ENCODE data around the gene METTL16.
"Not testable (repeated sequence)": the region's sequence is repeated elsewhere in the genome, so short reads cannot be mapped to it uniquely, and the experiment has no call there.

METTL16 gene

GRCh38 chr17:2531243-2531954 is 19.7 kb upstream of the METTL16 start:
- ATAC-seq (replicated peaks; ENCODE audit: extremely low read depth, poor library complexity, severe bottlenecking); DNase-seq (ENCODE audit: low spot score in 2 of 2); H3K27ac Mint-ChIP-seq (ENCODE audit: low read depth): not testable (repeated sequence)

GRCh38 chr17:2521775-2522410 is 10.2 kb upstream of the METTL16 start:
- not testable (repeated sequence) for DNase-seq (ENCODE audit: low spot score in 2 of 2); ATAC-seq (replicated peaks; ENCODE audit: extremely low read depth, poor library complexity, severe bottlenecking); H3K9me3 Mint-ChIP-seq; H3K4me1 Mint-ChIP-seq; H3K27me3 Mint-ChIP-seq; H3K4me3 Mint-ChIP-seq; H3K36me3 Mint-ChIP-seq (ENCODE audit: insufficient read depth); H3K27ac Mint-ChIP-seq (ENCODE audit: low read depth)

More at GRCh38 chr17:2531243-2531954, 19.7 kb upstream of the METTL16 start:
- H3K9me3 Mint-ChIP-seq; H3K36me3 Mint-ChIP-seq (ENCODE audit: insufficient read depth); H3K4me1 Mint-ChIP-seq; H3K27me3 Mint-ChIP-seq: not testable (repeated sequence)
- H3K4me3 Mint-ChIP-seq, result peak overlapping the region; percentile 32

GRCh38 chr17:2521257-2521656 is 9.6 kb upstream of the METTL16 start:
- Mint-ChIP-seq H3K4me3 (no peak overlapping the region), H3K27ac (ENCODE audit: low read depth) (no peak overlapping the region), H3K4me1 (no peaks in the 10 kb centered on the region), H3K27me3 (no peaks in the 10 kb centered on the region), H3K9me3 (no peaks in the 10 kb centered on the region), H3K36me3 (ENCODE audit: insufficient read depth) (no peaks in the 10 kb centered on the region)
- no peak for DNase-seq (ENCODE audit: low spot score in 2 of 2)
- no peak for ATAC-seq (replicated peaks; ENCODE audit: extremely low read depth, poor library complexity, severe bottlenecking)

GRCh38 chr17:2517539-2517938 is 5.9 kb upstream of the METTL16 start:
- H3K36me3 Mint-ChIP-seq (ENCODE audit: insufficient read depth), result no peaks in the 10 kb centered on the region
- no peak for ATAC-seq (replicated peaks; ENCODE audit: extremely low read depth, poor library complexity, severe bottlenecking)
- H3K4me1 Mint-ChIP-seq, result no peaks in the 10 kb centered on the region
- no peak overlapping the region for H3K4me3 Mint-ChIP-seq
- no peaks in the 10 kb centered on the region for H3K9me3 Mint-ChIP-seq
- no peaks in the 10 kb centered on the region for H3K27me3 Mint-ChIP-seq
- H3K27ac Mint-ChIP-seq (ENCODE audit: low read depth), result no peak overlapping the region
- DNase-seq (ENCODE audit: low spot score in 2 of 2), result no peak

GRCh38 chr17:2511138-2511461 is 588 bp downstream of the METTL16 start:
- H3K27ac Mint-ChIP-seq (ENCODE audit: low read depth), result no peak overlapping the region
- DNase-seq (ENCODE audit: low spot score in 2 of 2) (no peak), ATAC-seq (replicated peaks; ENCODE audit: extremely low read depth, poor library complexity, severe bottlenecking) (no peak)
- H3K27me3 Mint-ChIP-seq, result no peaks in the 10 kb centered on the region
- H3K4me1 Mint-ChIP-seq, result peaks cover 12% of the 10 kb centered on the region
- H3K4me3 Mint-ChIP-seq, result no peak overlapping the region
- H3K36me3 Mint-ChIP-seq (ENCODE audit: insufficient read depth), result no peaks in the 10 kb centered on the region
- no peaks in the 10 kb centered on the region for H3K9me3 Mint-ChIP-seq

GRCh38 chr17:2510559-2510958 is 1.1 kb downstream of the METTL16 start:
- ATAC-seq (replicated peaks; ENCODE audit: extremely low read depth, poor library complexity, severe bottlenecking), result no peak
- Mint-ChIP-seq H3K27ac (ENCODE audit: low read depth) (peak overlapping the region; percentile 10), H3K4me3 (no peak overlapping the region), H3K36me3 (ENCODE audit: insufficient read depth) (no peaks in the 10 kb centered on the region), H3K4me1 (peaks cover 16% of the 10 kb centered on the region), H3K9me3 (no peaks in the 10 kb centered on the region), H3K27me3 (no peaks in the 10 kb centered on the region)
- no peak for DNase-seq (ENCODE audit: low spot score in 2 of 2)

- Mint-ChIP-seq H3K27ac (ENCODE audit: low read depth) (peak overlapping the region; percentile 9), H3K4me3 (no peak overlapping the region), H3K4me1 (peaks cover 24% of the 10 kb centered on the region), H3K27me3 (no peaks in the 10 kb centered on the region), H3K9me3 (no peaks in the 10 kb centered on the region), H3K36me3 (ENCODE audit: insufficient read depth) (no peaks in the 10 kb centered on the region)
- DNase-seq (ENCODE audit: low spot score in 2 of 2) (no peak), ATAC-seq (replicated peaks; ENCODE audit: extremely low read depth, poor library complexity, severe bottlenecking) (no peak)
These were observed 3.7 kb downstream of the METTL16 start for GRCh38 chr17:2508035-2508434.

GRCh38 chr17:2507015-2507414 is 4.7 kb downstream of the METTL16 start:
- DNase-seq (ENCODE audit: low spot score in 2 of 2); ATAC-seq (replicated peaks; ENCODE audit: extremely low read depth, poor library complexity, severe bottlenecking); H3K9me3 Mint-ChIP-seq; H3K36me3 Mint-ChIP-seq (ENCODE audit: insufficient read depth); H3K27me3 Mint-ChIP-seq; H3K27ac Mint-ChIP-seq (ENCODE audit: low read depth); H3K4me3 Mint-ChIP-seq: not testable (repeated sequence)
- H3K4me1 Mint-ChIP-seq, result peaks cover 24% of the 10 kb centered on the region

- H3K27ac Mint-ChIP-seq (ENCODE audit: low read depth), result no peak overlapping the region
- ATAC-seq (replicated peaks; ENCODE audit: extremely low read depth, poor library complexity, severe bottlenecking), result no peak
- H3K9me3 Mint-ChIP-seq, result no peaks in the 10 kb centered on the region
- peaks cover 24% of the 10 kb centered on the region for H3K36me3 Mint-ChIP-seq (ENCODE audit: insufficient read depth)
- DNase-seq (ENCODE audit: low spot score in 2 of 2), result no peak
- H3K4me3 Mint-ChIP-seq, result no peak overlapping the region
- no peaks in the 10 kb centered on the region for H3K27me3 Mint-ChIP-seq
- peaks cover 23% of the 10 kb centered on the region for H3K4me1 Mint-ChIP-seq
These were observed 8.1 kb downstream of the METTL16 start for GRCh38 chr17:2503627-2504026.

- peaks cover 18% of the 10 kb centered on the region for H3K4me1 Mint-ChIP-seq
- peaks cover 29% of the 10 kb centered on the region for H3K36me3 Mint-ChIP-seq (ENCODE audit: insufficient read depth)
- no peaks in the 10 kb centered on the region for H3K9me3 Mint-ChIP-seq
- DNase-seq (ENCODE audit: low spot score in 2 of 2) (no peak), ATAC-seq (replicated peaks; ENCODE audit: extremely low read depth, poor library complexity, severe bottlenecking) (no peak)
- no peak overlapping the region for H3K4me3 Mint-ChIP-seq
- no peak overlapping the region for H3K27ac Mint-ChIP-seq (ENCODE audit: low read depth)
- no peaks in the 10 kb centered on the region for H3K27me3 Mint-ChIP-seq
These were observed 8.7 kb downstream of the METTL16 start for GRCh38 chr17:2502871-2503580.

- ATAC-seq (replicated peaks; ENCODE audit: extremely low read depth, poor library complexity, severe bottlenecking) (no peak), DNase-seq (ENCODE audit: low spot score in 2 of 2) (no peak)
- H3K36me3 Mint-ChIP-seq (ENCODE audit: insufficient read depth), result peaks cover 35% of the 10 kb centered on the region
- H3K4me3 Mint-ChIP-seq, result no peak overlapping the region
- H3K27ac Mint-ChIP-seq (ENCODE audit: low read depth), result no peak overlapping the region
- no peaks in the 10 kb centered on the region for H3K9me3 Mint-ChIP-seq
- peaks cover 13% of the 10 kb centered on the region for H3K4me1 Mint-ChIP-seq
- no peaks in the 10 kb centered on the region for H3K27me3 Mint-ChIP-seq
These were observed 11.2 kb downstream of the METTL16 start for GRCh38 chr17:2500446-2500845.

- H3K4me3 Mint-ChIP-seq; DNase-seq (ENCODE audit: low spot score in 2 of 2); H3K9me3 Mint-ChIP-seq; H3K27ac Mint-ChIP-seq (ENCODE audit: low read depth); H3K27me3 Mint-ChIP-seq; ATAC-seq (replicated peaks; ENCODE audit: extremely low read depth, poor library complexity, severe bottlenecking): not testable (repeated sequence)
- H3K4me1 Mint-ChIP-seq, result peaks cover 17% of the 10 kb centered on the region
- peaks cover 11% of the 10 kb centered on the region for H3K36me3 Mint-ChIP-seq (ENCODE audit: insufficient read depth)
These were observed 22.4 kb downstream of the METTL16 start for GRCh38 chr17:2489286-2489685.

GRCh38 chr17:2487306-2487705 is 24.4 kb downstream of the METTL16 start:
- Mint-ChIP-seq H3K36me3 (ENCODE audit: insufficient read depth) (peaks cover 6% of the 10 kb centered on the region), H3K27me3 (no peaks in the 10 kb centered on the region), H3K27ac (ENCODE audit: low read depth) (peak overlapping the region; percentile 2), H3K4me1 (peaks cover 28% of the 10 kb centered on the region), H3K9me3 (no peaks in the 10 kb centered on the region), H3K4me3 (no peak overlapping the region)
- DNase-seq (ENCODE audit: low spot score in 2 of 2) (no peak), ATAC-seq (replicated peaks; ENCODE audit: extremely low read depth, poor library complexity, severe bottlenecking) (no peak)
